SK-N-SH treated with all-trans-retinoic acid at 6 μM for 48 hours (cell line): ENCODE results near the gene PTGDR2.

ENCODE experiments used
- ARNTL ChIP-seq: fragments of 450-650 bp; formaldehyde crosslinking; IDR thresholded peaks from 2 replicates; pipeline ENCODE4 v1.5.0; 2020; ENCODE audit warnings: low read depth, mild to moderate bottlenecking, moderate library complexity, borderline replicate concordance
- ZFP30 ChIP-seq: fragments of 450-650 bp; formaldehyde crosslinking; IDR thresholded peaks from 2 replicates; pipeline ENCODE4 v1.5.0; 2022; ENCODE audit warnings: mild to moderate bottlenecking, moderate library complexity
- ZNF70 ChIP-seq: fragments of 450-650 bp; formaldehyde crosslinking; IDR thresholded peaks from 2 replicates; pipeline ENCODE4 v1.5.0; 2020; ENCODE audit warnings: mild to moderate bottlenecking, moderate library complexity

- TF ChIP-seq ARNTL (no peak), ZFP30 (no peak), ZNF70 (no peak)
Measured at GRCh38 chr11:60809249-60809648, 46.5 kb downstream of the PTGDR2 start.
